ENCODE results near the gene UGT1A7. TPM values are rescaled to one million over a fixed set of nuclear protein-coding genes. Genes with fewer than 3 reads are reported as not detected.
A peak's percentile ranks its signal among the peaks of the same experiment; 100 is the strongest.
"Not testable (repeated sequence)": the region's sequence is repeated elsewhere in the genome, so short reads cannot be mapped to it uniquely, and the experiment has no call there.

UGT1A7 gene
- total RNA-seq, 1 donor from 2014 or later = 3.6 TPM

- no peak for DNase-seq (ENCODE audit: low spot score)
These were observed 1.2 kb upstream of the UGT1A7 start for GRCh38 chr2:233680361-233681045.

- DNase-seq (ENCODE audit: low spot score) = no peak
These were observed 2.9 kb downstream of the UGT1A7 start for GRCh38 chr2:233684640-233685039.

GRCh38 chr2:233686928-233687327, 5.2 kb downstream of the UGT1A7 start:
- DNase-seq (ENCODE audit: low spot score) = no peak

GRCh38 chr2:233688341-233688740, 6.6 kb downstream of the UGT1A7 start:
- DNase-seq (ENCODE audit: low spot score) = no peak

- no peak for DNase-seq (ENCODE audit: low spot score)
These were observed 7.3 kb downstream of the UGT1A7 start for GRCh38 chr2:233689031-233689430.

GRCh38 chr2:233689501-233689900, 7.8 kb downstream of the UGT1A7 start:
- DNase-seq (ENCODE audit: low spot score) = no peak

DNA sequence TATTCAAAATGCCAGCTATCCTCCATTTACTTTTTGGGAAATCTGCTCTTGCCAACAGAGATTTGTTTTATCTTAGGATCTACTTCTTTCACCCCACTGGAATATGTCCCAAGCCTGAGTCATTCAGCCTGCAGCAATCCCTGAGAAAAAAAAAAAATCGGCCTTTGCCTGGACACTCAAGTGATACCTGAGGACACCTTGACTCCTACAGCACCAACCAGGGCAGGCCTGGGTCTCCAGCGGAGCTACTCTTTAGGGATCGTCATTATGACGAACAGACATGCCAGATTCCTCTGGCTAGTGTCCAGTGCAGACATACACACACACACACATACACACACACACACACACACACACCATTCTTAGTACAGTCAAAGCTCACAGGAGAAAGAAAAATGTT, 8.7 kb downstream of the UGT1A7 start:
- DNase-seq (ENCODE audit: low spot score) = no peak

DNA sequence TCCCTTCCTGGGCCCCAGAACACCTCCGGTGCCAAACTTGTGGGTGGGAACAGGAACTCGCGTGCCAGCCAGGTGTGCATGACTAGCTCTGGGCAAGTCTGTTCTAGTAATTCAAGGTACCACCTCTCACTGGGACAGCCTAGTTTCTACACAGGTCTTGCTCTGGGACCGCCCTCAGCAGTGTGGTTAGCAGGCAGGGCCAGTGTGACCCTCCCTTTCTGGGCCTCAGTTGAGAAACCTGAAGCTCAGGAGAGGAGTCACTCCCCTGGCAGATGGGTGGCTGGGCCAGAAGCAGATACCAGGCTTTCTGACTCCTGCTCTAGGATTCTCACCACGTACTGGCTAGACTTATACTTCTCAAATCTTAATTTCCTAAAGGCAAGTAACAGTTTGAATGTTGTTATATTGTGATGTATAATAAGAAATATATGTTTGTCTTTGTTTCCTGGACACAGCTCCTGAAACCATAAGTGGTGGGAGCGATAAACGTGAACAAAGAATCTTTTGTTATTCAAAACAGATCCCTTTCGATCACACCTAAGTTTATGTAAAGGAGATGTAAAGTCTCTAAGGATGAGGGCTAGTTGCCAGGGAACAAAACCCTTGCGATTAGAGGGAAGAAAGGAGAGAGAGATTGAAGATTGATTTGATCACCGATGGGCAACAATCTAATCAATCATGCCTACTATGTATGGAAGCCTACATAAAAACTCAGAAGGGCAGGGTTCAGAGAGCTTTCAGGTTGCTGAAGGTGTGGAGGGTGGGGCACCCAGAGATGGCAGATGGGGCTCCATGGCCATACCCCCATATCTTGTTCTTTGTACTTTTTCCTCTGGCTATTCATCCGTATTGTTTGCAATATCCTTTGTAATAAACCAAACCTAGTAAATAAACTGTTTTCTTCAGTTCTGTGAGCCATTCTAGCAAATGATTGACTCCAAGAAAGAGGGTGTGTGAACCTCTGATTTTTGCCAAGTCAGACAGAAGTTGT, 10.0 kb downstream of the UGT1A7 start:
- peak; percentile 6 for DNase-seq (ENCODE audit: low spot score)

DNA sequence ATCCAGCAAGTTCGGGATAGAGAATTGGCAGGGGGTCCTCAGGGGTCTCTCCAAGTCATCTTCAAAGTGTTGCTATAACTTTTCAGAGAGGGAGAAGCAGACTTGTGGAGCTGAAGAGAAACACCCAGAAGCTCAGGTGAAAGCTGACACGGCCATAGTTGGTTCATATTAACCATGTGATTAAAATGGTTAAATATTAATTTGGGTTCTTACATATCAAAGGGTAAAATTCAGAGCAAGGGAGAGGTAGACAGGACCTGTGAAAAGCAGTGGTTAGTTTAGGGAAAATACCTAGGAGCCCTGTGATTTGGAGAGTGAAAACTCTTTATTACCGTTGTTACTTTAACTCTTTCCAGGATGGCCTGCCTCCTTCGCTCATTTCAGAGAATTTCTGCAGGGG, 10.9 kb downstream of the UGT1A7 start, which contains the start of gene UGT1A6:
Gene UGT1A6, plus strand, starts transcription at position 243 of the 400 bp plus-strand sequence. Its CDS starts 115 bp downstream, at position 358.
- no peak for DNase-seq (ENCODE audit: low spot score)

GRCh38 chr2:233693963-233694362, 12.3 kb downstream of the UGT1A7 start:
- no peak for DNase-seq (ENCODE audit: low spot score)

DNA sequence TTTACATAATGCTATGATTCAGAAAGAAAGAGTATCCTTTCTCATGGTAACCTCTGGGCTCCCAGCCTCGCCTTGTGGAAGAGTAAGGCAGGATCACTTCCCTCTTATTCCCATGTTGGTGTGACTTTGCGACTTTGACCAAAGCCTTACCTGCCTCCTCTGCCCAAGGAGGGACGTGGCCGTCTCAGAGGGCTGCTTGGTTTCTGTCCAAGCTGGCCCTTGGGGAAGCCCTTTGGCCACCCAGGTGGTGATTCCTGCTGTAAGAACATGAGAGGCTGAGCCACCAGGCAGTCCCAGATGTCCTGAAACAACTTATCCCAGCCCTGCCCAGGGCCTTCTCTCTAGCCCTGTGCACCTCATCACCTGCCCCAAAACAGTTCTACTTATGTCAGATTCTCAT, 17.0 kb downstream of the UGT1A7 start:
- DNase-seq (ENCODE audit: low spot score) = no peak

DNA sequence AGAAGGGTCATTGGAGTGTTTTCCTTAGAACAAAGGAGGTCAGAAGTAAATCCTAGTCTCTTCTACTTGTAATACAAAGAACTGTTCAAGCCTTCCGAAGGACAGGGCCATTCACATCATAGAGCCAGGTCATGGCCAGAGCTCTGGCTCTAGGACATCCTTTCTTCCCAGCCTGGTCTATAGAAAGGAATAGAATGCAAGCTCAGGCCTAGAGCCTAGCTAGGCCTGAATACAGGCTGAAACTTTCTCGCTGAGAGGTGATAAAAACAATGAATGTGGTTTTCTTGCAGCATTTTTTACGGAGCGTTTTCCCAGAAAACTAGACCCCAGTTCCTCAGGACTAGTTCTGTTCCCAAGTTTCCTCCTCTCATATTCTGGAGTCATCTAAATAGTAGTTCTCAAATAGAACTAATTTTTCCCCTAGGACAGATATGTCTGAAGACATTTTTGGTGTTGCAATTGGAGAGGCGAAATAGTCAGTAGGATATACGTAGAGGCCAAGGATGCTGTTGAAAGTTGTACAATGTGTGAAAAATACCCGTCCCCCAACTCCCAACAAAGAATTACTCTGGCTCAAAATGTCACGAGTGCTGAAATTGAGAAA, 17.8 kb downstream of the UGT1A7 start:
- DNase-seq (ENCODE audit: low spot score) = no peak

GRCh38 chr2:233700028-233700635, 18.4 kb downstream of the UGT1A7 start:
- DNase-seq (ENCODE audit: low spot score) = peak; percentile 69

- DNase-seq (ENCODE audit: low spot score) = not testable (repeated sequence)
These were observed 19.1 kb downstream of the UGT1A7 start for GRCh38 chr2:233700842-233701241.

- DNase-seq (ENCODE audit: low spot score) = no peak
These were observed 20.5 kb downstream of the UGT1A7 start for GRCh38 chr2:233702238-233702637.

- peak; percentile 9 for DNase-seq (ENCODE audit: low spot score)
These were observed 24.3 kb downstream of the UGT1A7 start for GRCh38 chr2:233705911-233706506.

DNA sequence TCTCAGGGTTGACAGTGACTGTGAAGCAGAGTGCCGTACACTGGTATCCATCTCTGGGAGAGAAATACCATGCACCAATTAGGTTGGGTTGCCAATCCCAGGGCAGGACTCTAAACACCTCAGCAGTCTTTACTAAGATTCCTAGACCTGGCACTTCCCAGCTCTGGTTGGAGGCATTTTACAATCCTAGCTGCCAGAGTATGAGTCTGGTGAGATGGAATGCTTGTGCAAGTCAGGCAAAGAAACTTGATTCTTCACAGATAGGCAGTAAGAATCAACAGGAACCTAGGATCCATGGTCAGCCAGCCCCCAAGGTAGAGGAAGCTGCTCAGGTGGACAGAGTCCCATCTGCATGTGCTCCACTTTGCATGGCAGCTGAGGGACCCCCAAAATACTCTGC, 25.0 kb downstream of the UGT1A7 start:
- DNase-seq (ENCODE audit: low spot score) = no peak

DNA sequence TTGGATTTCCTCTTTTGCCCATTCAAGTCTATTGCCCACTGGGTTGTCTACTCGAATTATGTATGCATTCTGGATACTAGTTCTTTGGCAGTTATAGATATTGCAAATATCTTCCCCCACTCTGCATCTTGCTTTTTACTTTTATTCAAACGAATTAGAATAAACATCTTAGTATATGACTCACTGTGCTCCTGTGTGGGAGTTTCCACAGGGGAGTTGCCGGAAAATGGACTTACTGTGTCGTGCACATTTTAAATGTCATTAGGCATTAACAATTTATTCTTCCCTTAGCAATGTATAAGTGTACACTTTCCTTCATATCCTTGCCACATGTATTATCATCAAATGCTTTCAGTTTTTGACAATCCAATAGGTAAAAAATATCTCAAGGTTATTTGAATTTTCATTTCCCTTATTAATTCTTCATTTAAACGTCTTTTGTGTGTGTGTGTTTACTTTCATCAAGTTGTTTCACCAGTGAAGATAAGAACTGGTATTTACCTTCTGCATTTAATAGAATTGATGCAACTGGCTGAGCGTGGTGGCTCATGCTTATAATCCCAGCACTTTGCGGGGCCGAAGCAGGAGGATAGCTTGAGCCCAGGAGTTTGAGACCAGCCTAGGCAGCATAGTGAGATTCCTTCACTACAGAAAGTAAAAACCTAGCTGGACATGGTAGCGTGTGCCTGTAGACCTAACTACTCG, 26.4 kb downstream of the UGT1A7 start:
- no peak for DNase-seq (ENCODE audit: low spot score)

GRCh38 chr2:233708942-233709341, 27.2 kb downstream of the UGT1A7 start:
- no peak for DNase-seq (ENCODE audit: low spot score)

- DNase-seq (ENCODE audit: low spot score) = peak; percentile 79
These were observed 29.8 kb downstream of the UGT1A7 start for GRCh38 chr2:233711312-233712008.
